Vagina (tissue), 2 donors: ENCODE results near the gene EPDR1. TPM values are rescaled to one million over a fixed set of nuclear protein-coding genes. Genes with fewer than 3 reads are reported as not detected.

Experiments used
- DNase-seq, 2 donors: peaks; one replicate each; pipeline ENCODE4 v3.0.0-alpha.2; 2017; ENCODE audit errors: extremely low spot score in 2 of 2
- H3K27ac ChIP-seq: fragments of 200-600 bp; sonication (generic); one replicate; pipeline ENCODE4 v1.5.1; 2019
- H3K27me3 ChIP-seq: fragments of 200-600 bp; sonication (generic); one replicate; pipeline ENCODE4 v1.5.1; 2019
- H3K36me3 ChIP-seq, 2 donors: fragments of 200-600 bp; sonication (generic); one replicate each; pipeline ENCODE4 v1.5.1; 2017 to 2019
- H3K4me1 ChIP-seq: fragments of 200-600 bp; sonication (generic); one replicate; pipeline ENCODE4 v1.5.1; 2019
- H3K4me3 ChIP-seq, 2 donors: fragments of 200-600 bp; sonication (generic); 1 replicate in 1 of 2; 2 replicates in 1 of 2; pipeline ENCODE4 v1.5.1; 2016 to 2019
- H3K9me3 ChIP-seq: fragments of 200-600 bp; sonication (generic); one replicate; pipeline ENCODE4 v1.5.1; 2019
- POLR2A ChIP-seq, 2 donors: fragments of 450-650 bp; IDR thresholded peaks; one replicate each; pipeline ENCODE4 v1.6.1; 2017; ENCODE audit warnings: antibody characterized with exemption in 2 of 2, mild to moderate bottlenecking in 2 of 2, moderate library complexity in 2 of 2
- POLR2AphosphoS5 ChIP-seq, 2 donors: sonication (generic); formaldehyde crosslinking; IDR thresholded peaks; one replicate each; pipeline ENCODE4 v1.9.0; 2017; ENCODE audit warnings: antibody characterized with exemption in 2 of 2, mild to moderate bottlenecking in 2 of 2, low read depth in 1 of 2; ENCODE audit not compliant: insufficient read depth in 1 of 2
- intact Hi-C: fragments of 100-400 bp; cut with DNase I; formaldehyde crosslinking; loops from one replicate; pipeline ENCODE4 v1.15.1; 2023
- total RNA-seq: library from RNA; depleted of rRNA; stranded (reverse); fragments of >200 nt; gene quantifications from one replicate; pipeline ENCODE4 v1.2.3, GENCODE V29; 2016
- TF ChIP-seq, protein P1 (sequence below), 3 experiments: fragments of 450-650 bp in 2 of 3; fragments of 200-600 bp in 1 of 3; sonication (generic) in 1 of 3; IDR thresholded peaks; one replicate each; pipeline ENCODE4 v1.5.1; 2017 to 2019; ENCODE audit warnings: antibody characterized with exemption in 3 of 3, mild to moderate bottlenecking in 2 of 3, moderate library complexity in 2 of 3

Gene EPDR1
- total RNA-seq, 1 donor from 2014 or later, result 37.6 TPM

- TF ChIP-seq POLR2AphosphoS5 (IDR thresholded peaks at IDR 0.05; ENCODE audit: insufficient read depth in 1 of 2, low read depth in 1 of 2) (peak in 1 of 2 donors; percentile 38), POLR2A (IDR thresholded peaks at IDR 0.05) (no peak)
- H3K27ac ChIP-seq, result peak overlapping the region; percentile 94
- DNase-seq, result no peak
- no peaks in the 10 kb centered on the region for H3K27me3 ChIP-seq
- no peaks in the 10 kb centered on the region for H3K36me3 ChIP-seq
- intact Hi-C loops, result no loop called here
- peaks cover 36% of the 10 kb centered on the region for H3K4me1 ChIP-seq
- no peaks in the 10 kb centered on the region for H3K9me3 ChIP-seq
- H3K4me3 ChIP-seq, result peak overlapping the region; percentile 64 to 81
Observed at GRCh38 chr7:37916017-37916672, 4.3 kb upstream of the EPDR1 start.

DNA sequence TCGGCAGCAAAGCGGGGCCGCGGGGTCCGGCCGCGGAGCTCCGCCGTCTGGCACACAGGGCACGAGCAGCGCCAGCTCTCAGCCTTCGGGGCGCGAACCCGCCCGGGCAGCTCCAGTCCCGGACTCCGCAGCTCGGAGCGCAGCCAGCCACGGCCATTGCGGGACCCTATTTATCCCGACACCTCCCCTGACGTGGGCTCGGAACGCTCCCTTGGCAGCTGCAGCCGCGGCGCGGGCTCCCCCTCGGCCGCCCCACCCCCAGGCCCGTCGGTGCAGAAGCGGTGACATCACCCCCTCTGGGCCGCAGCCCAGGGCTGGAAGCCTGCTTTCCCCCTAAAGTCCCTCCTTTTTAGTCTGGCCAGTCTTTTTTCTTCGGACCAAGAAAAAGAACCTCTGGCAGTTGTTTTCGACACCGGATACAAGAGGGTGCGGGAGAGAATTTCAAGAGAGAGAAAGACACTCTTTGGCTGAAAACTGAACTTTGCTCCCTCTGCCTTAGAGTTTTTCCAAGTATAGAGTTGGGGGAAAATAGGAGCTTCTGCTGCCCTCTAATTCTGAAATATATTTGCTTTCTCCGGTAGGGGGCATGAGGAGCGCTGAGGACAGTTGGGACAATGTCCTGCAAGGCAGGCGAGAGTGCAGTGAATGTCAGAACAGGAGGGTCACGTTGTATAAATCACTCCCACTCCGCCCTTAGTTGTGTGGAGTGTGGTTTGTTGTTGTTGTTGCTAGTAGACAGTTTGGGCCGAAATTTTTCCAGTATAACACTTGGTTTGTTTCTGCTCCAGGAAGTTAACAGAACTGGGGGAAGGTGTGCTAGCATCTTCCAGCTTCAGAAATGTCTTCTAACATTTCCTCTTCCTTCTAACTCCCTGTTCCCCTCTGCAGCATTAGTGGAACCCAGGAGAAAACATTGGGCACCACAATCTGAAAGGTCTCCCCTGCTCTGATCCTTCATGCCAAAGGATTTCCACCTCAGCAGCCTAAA is 3.5 kb upstream of the EPDR1 start, which contains the start of gene SFRP4:
TSS of gene SFRP4 (minus strand) at position 145 of the 988 bp plus-strand sequence. CDS start 280 bp downstream, outside the sequence.
- Histone ChIP-seq H3K4me1 (peaks cover 36% of the 10 kb centered on the region), H3K36me3 (no peaks in the 10 kb centered on the region), H3K9me3 (no peaks in the 10 kb centered on the region), H3K27ac (peak within 1 kb of the TSS; percentile 94), H3K4me3 (peak within 1 kb of the TSS; percentile 64 to 81), H3K27me3 (no peaks in the 10 kb centered on the region)
- intact Hi-C loops, result no loop called here
- TF ChIP-seq, protein P1, sequence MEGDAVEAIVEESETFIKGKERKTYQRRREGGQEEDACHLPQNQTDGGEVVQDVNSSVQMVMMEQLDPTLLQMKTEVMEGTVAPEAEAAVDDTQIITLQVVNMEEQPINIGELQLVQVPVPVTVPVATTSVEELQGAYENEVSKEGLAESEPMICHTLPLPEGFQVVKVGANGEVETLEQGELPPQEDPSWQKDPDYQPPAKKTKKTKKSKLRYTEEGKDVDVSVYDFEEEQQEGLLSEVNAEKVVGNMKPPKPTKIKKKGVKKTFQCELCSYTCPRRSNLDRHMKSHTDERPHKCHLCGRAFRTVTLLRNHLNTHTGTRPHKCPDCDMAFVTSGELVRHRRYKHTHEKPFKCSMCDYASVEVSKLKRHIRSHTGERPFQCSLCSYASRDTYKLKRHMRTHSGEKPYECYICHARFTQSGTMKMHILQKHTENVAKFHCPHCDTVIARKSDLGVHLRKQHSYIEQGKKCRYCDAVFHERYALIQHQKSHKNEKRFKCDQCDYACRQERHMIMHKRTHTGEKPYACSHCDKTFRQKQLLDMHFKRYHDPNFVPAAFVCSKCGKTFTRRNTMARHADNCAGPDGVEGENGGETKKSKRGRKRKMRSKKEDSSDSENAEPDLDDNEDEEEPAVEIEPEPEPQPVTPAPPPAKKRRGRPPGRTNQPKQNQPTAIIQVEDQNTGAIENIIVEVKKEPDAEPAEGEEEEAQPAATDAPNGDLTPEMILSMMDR (IDR thresholded peaks at IDR 0.05), result peak in 2 of 3 experiments; percentile 56 to 67
- TF ChIP-seq POLR2A (IDR thresholded peaks at IDR 0.05), result peak in 1 of 2 donors; percentile 53
- TF ChIP-seq POLR2AphosphoS5 (IDR thresholded peaks at IDR 0.05; ENCODE audit: insufficient read depth in 1 of 2, low read depth in 1 of 2), result peak in 1 of 2 donors; percentile 78
- no peak for DNase-seq

DNA sequence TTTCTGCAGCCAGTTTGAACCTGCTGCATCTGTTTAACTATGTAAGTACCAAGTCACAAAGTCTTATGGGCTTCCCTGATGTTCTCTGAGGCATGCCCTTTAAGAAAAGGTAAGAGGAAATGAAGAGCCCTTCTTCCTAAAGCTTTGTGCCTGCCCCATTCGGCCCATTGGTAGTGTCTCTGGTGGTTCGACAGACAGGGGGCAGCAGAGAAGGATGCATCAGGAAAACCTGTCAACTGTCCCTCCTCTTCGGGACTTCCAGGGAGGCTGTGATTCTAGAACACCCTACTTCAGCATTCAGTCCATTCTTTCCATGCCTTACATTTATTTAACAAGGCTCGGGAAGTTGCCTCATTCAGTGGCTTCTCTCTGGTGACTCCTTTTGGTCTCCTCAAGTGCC is 1.9 kb upstream of the EPDR1 start:
- Histone ChIP-seq H3K4me3 (no peak overlapping the region), H3K9me3 (no peaks in the 10 kb centered on the region), H3K27ac (peak overlapping the region; percentile 94), H3K27me3 (no peaks in the 10 kb centered on the region), H3K4me1 (peaks cover 34% of the 10 kb centered on the region), H3K36me3 (no peaks in the 10 kb centered on the region)
- TF ChIP-seq, protein P1 (IDR thresholded peaks at IDR 0.05), result no peak
- TF ChIP-seq POLR2AphosphoS5 (IDR thresholded peaks at IDR 0.05; ENCODE audit: insufficient read depth in 1 of 2, low read depth in 1 of 2), result no peak
- no peak for TF ChIP-seq POLR2A (IDR thresholded peaks at IDR 0.05)
- intact Hi-C loops, result no loop called here
- no peak for DNase-seq

DNA sequence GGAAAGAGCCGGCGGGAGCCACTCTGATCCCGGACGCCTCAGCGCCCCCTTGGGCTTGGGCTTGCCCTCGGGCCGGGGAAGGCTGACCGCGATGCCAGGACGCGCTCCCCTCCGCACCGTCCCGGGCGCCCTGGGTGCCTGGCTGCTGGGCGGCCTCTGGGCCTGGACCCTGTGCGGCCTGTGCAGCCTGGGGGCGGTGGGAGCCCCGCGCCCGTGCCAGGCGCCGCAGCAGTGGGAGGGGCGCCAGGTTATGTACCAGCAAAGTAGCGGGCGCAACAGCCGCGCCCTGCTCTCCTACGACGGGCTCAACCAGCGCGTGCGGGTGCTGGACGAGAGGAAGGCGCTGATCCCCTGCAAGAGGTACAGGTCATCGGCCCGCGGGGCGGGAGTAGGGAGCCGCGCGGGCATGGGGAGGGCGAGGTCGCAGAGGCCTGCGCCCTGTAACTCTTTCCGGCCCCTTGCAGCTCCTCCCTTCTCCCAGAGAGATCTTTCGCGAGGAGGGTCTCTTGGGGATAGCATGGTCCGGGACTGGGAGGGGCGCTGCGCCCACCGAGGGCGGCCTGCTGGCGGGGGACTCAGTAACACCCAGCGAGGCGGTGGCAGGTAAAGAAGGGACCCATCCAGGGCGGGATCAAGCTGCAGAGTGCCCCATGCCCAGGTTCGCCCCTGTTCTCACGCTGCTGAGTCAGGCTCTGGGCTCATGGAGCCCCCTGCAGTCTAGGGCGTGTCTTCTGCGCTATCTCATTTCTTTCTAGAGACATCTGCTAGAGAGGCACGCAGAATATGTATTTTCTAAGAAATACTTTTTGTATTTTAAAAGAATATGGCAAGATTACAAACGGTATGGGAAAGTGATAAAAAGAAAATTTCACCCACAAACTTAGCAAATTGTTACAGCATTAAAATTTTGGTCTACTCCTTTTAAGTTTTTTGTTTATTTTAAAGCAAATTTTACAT is 687 bp downstream of the EPDR1 start:
- no peak for DNase-seq
- no peaks in the 10 kb centered on the region for H3K36me3 ChIP-seq
- H3K27me3 ChIP-seq, result no peaks in the 10 kb centered on the region
- peak overlapping the region; percentile 66 to 73 for H3K4me3 ChIP-seq
- TF ChIP-seq POLR2A (IDR thresholded peaks at IDR 0.05), result peak in 1 of 2 donors; percentile 19
- peak in 1 of 2 donors; percentile 58 for TF ChIP-seq POLR2AphosphoS5 (IDR thresholded peaks at IDR 0.05; ENCODE audit: insufficient read depth in 1 of 2, low read depth in 1 of 2)
- TF ChIP-seq, protein P1 (IDR thresholded peaks at IDR 0.05), result peak in 1 of 3 experiments; percentile 2
- peak overlapping the region; percentile 94 for H3K27ac ChIP-seq
- intact Hi-C loops, result no loop called here
- H3K4me1 ChIP-seq, result peaks cover 30% of the 10 kb centered on the region
- H3K9me3 ChIP-seq, result no peaks in the 10 kb centered on the region
